Midbrain (tissue), 1 donor: ENCODE data around the gene PLCG1.
"Not testable (repeated sequence)": the region's sequence is repeated elsewhere in the genome, so short reads cannot be mapped to it uniquely, and the experiment has no call there.

Experiments
- DNase-seq: peaks from one replicate; lab custom pipeline; 2025; lab: John Stamatoyannopoulos, UW

PLCG1 gene

GRCh38 chr20:41124451-41125094 is 12.8 kb upstream of the PLCG1 start:
- DNase-seq = no peak

- DNase-seq = no peak
Observed at GRCh38 chr20:41125530-41126457, 11.5 kb upstream of the PLCG1 start.

- no peak for DNase-seq
Observed at GRCh38 chr20:41126719-41127118, 10.6 kb upstream of the PLCG1 start.

- DNase-seq = not testable (repeated sequence)
Observed at GRCh38 chr20:41128317-41128716, 9.0 kb upstream of the PLCG1 start.

- no peak for DNase-seq
Observed at GRCh38 chr20:41131594-41132387, 5.6 kb upstream of the PLCG1 start.

- DNase-seq = not testable (repeated sequence)
Observed at GRCh38 chr20:41132388-41132775, 5.0 kb upstream of the PLCG1 start.

- no peak for DNase-seq
Observed at GRCh38 chr20:41133709-41134361, 3.5 kb upstream of the PLCG1 start.

GRCh38 chr20:41134362-41135186 is 2.8 kb upstream of the PLCG1 start:
- no peak for DNase-seq

- peak; percentile 40 for DNase-seq
Observed at GRCh38 chr20:41135187-41135887, 2.0 kb upstream of the PLCG1 start.

GRCh38 chr20:41135888-41136679 is 1.3 kb upstream of the PLCG1 start:
- DNase-seq = no peak

- peak; percentile 45 for DNase-seq
Observed at GRCh38 chr20:41137614-41138474, 501 bp downstream of the PLCG1 start.

- DNase-seq = peak; percentile 38
Observed at GRCh38 chr20:41138475-41139226, 1.3 kb downstream of the PLCG1 start.

- no peak for DNase-seq
Observed at GRCh38 chr20:41139227-41140093, 2.1 kb downstream of the PLCG1 start.

GRCh38 chr20:41140226-41141133 is 3.1 kb downstream of the PLCG1 start:
- no peak for DNase-seq

- peak; percentile 5 for DNase-seq
Observed at GRCh38 chr20:41141153-41141815, 3.9 kb downstream of the PLCG1 start.
